K562 (cell line): Measurements from ENCODE around the gene CLGN. TPM values are rescaled to one million over a fixed set of nuclear protein-coding genes. Genes with fewer than 3 reads are reported as not detected.

Source experiments
- ATAC-seq: fragments of 200-7000 bp; cut with Tn5 transposase; 3 replicates; pipeline ENCODE4 v1.9.1; 2020; ENCODE audit warnings: moderate library complexity
- BruUV-seq: library from RNA; stranded (reverse); fragments of 400-500 nt; replicated peaks from 2 replicates; lab custom pipeline; 2021; lab: Mats Ljungman, UMichigan
- CTCF ChIA-PET: fragments of 300-600 bp; formaldehyde crosslinking; extraction: SDS; loops from one replicate; lab custom pipeline; 2021; ENCODE audit warnings: low intra/inter-chr PET ratio; lab: Yijun Ruan, JAX
- POLR2A ChIA-PET: fragments of 300-600, 350-650 bp; sonication (Branson Sonifier 250); formaldehyde crosslinking; extraction: SDS; loops from one replicate; lab custom pipeline; 2021; ENCODE audit warnings: antibody characterized with exemption, inconsistent platforms; lab: Yijun Ruan, JAX
- DNase-seq, 4 experiments: peaks; one replicate each; pipeline versions ENCODE4 v3.0.0 to v3.0.0-alpha.2; 2011 to 2018; ENCODE audit warnings: low spot score in 3 of 4, mixed read lengths in 3 of 4; ENCODE audit errors: extremely low read depth in 1 of 4
- FAIRE-seq: peaks from 2 replicates; lab custom pipeline; 2011; peaks lifted over from hg19 to GRCh38; lab: Jason Lieb, UNC
- H2AFZ ChIP-seq: 2 replicates; pipeline ENCODE4 v1.6.0; 2011; ENCODE audit warnings: low read depth, low read length, control low read depth, inconsistent platforms
- H3K27ac ChIP-seq: fragments of 200-600 bp; 3 replicates; pipeline ENCODE4 v1.8.0; 2011; ENCODE audit warnings: low read depth, mild to moderate bottlenecking, control low read depth, inconsistent platforms, low read length, moderate library complexity, mixed read lengths; ENCODE audit errors: extremely low read depth
- H3K27me3 ChIP-seq, 2 experiments: fragments of 300-600 bp in 1 of 2; 2 replicates in 1 of 2; 3 replicates in 1 of 2; pipeline versions ENCODE4 v1.6.0 to v1.8.0; 2011; ENCODE audit warnings: inconsistent platforms in 2 of 2, low read length in 2 of 2, mild to moderate bottlenecking in 1 of 2, mixed read lengths in 1 of 2, moderate library complexity in 1 of 2; ENCODE audit not compliant: control insufficient read depth in 2 of 2, insufficient read depth in 2 of 2
- H3K36me3 ChIP-seq: fragments of 300-600 bp; 3 replicates; pipeline ENCODE4 v1.8.0; 2011; ENCODE audit warnings: mild to moderate bottlenecking, low read length, inconsistent platforms; ENCODE audit not compliant: control insufficient read depth, insufficient read depth
- H3K4me1 ChIP-seq, 2 experiments: fragments of 200-600 bp in 1 of 2; replicated peaks in 1 of 2; 2 replicates in 1 of 2; 3 replicates in 1 of 2; pipeline versions ENCODE4 v1.5.1 to v1.8.0; 2011; ENCODE audit warnings: inconsistent platforms in 2 of 2, low read length in 2 of 2, mild to moderate bottlenecking in 1 of 2, mixed read lengths in 1 of 2, moderate library complexity in 1 of 2; ENCODE audit not compliant: control insufficient read depth in 2 of 2, insufficient read depth in 2 of 2
- H3K4me2 ChIP-seq: 2 replicates; pipeline ENCODE4 v1.6.1; 2011; ENCODE audit warnings: low read length, control low read depth, inconsistent platforms, mixed read lengths; ENCODE audit not compliant: insufficient read depth
- H3K4me3 ChIP-seq: fragments of 200-600 bp; sonication (generic), shearing (Covaris generic); 2 replicates; pipeline ENCODE4 v1.5.1; 2016; ENCODE audit warnings: control low read depth, inconsistent platforms
- H3K79me2 ChIP-seq: fragments of 200-600 bp; 3 replicates; pipeline ENCODE4 v1.8.0; 2011; ENCODE audit warnings: low read length, inconsistent platforms; ENCODE audit not compliant: control insufficient read depth, insufficient read depth
- H3K9ac ChIP-seq, 2 experiments: 2 replicates each; pipeline versions ENCODE4 v1.6.0 to v1.6.1; 2011; ENCODE audit warnings: low read depth in 2 of 2, low read length in 2 of 2, control low read depth in 1 of 2, inconsistent platforms in 1 of 2, mild to moderate bottlenecking in 1 of 2, mixed read lengths in 1 of 2; ENCODE audit not compliant: insufficient read depth in 1 of 2
- H3K9me1 ChIP-seq: one replicate; pipeline ENCODE4 v1.6.0; 2011; ENCODE audit warnings: inconsistent platforms, mild to moderate bottlenecking, low read length, moderate library complexity; ENCODE audit not compliant: control insufficient read depth, insufficient read depth
- H3K9me3 ChIP-seq: replicated peaks from 2 replicates; pipeline ENCODE4 v1.5.1; 2011; ENCODE audit warnings: low read depth, low read length, inconsistent platforms; ENCODE audit not compliant: control insufficient read depth, insufficient read depth
- H4K20me1 ChIP-seq: replicated peaks from 2 replicates; pipeline ENCODE4 v1.6.1; 2011; ENCODE audit warnings: low read length, inconsistent platforms, mixed read lengths; ENCODE audit not compliant: control insufficient read depth, insufficient read depth
- EP400 ChIP-seq: fragments of 450-650 bp; IDR thresholded peaks from 2 replicates; pipeline ENCODE4 v1.6.1; 2017; ENCODE audit warnings: antibody characterized with exemption, mild to moderate bottlenecking, moderate library complexity
- ESRRB ChIP-seq: fragments of 250-450 bp; sonication (Bioruptor Pico); IDR thresholded peaks from 2 replicates; pipeline ENCODE4 v1.5.0; 2020; ENCODE audit warnings: mild to moderate bottlenecking, moderate library complexity, borderline replicate concordance
- KDM4B ChIP-seq, 2 experiments: fragments of 450-650 bp in 1 of 2; sonication (generic) in 1 of 2; IDR thresholded peaks; 2 replicates each; pipeline ENCODE4 v1.6.1; 2016 to 2017; ENCODE audit warnings: borderline replicate concordance in 2 of 2, antibody characterized with exemption in 1 of 2, low read depth in 1 of 2, mild to moderate bottlenecking in 1 of 2
- NBN ChIP-seq: fragments of 450-650 bp; IDR thresholded peaks from 2 replicates; pipeline ENCODE4 v1.6.1; 2016; ENCODE audit warnings: low read depth, mild to moderate bottlenecking
- PHF20 ChIP-seq: fragments of 450-650 bp; IDR thresholded peaks from 2 replicates; pipeline ENCODE4 v1.6.1; 2018; ENCODE audit not compliant: partially characterized antibody
- PRPF4 ChIP-seq: fragments of 200-400 bp; formaldehyde crosslinking; IDR thresholded peaks from one replicate; pipeline ENCODE4 v1.6.1; 2017; ENCODE audit warnings: low read length, low read depth, mild to moderate bottlenecking; ENCODE audit not compliant: insufficient read depth, poor library complexity, severe bottlenecking
- SAP30 ChIP-seq: fragments of 200-600 bp; sonication (generic); IDR thresholded peaks from 2 replicates; pipeline ENCODE4 v1.6.1; 2012; ENCODE audit warnings: borderline replicate concordance, low read depth, mild to moderate bottlenecking, moderate library complexity, low read length, control low read depth, inconsistent platforms; ENCODE audit not compliant: insufficient read depth, poor library complexity, severe bottlenecking
- ZNF212 ChIP-seq: fragments of 450-650 bp; formaldehyde crosslinking; IDR thresholded peaks from 2 replicates; pipeline ENCODE4 v1.4.0; 2020; ENCODE audit warnings: mild to moderate bottlenecking
- ZNF3 ChIP-seq: fragments of 250-450 bp; sonication (Bioruptor Pico); IDR thresholded peaks from 2 replicates; pipeline ENCODE4 v1.5.0; 2021; ENCODE audit warnings: mild to moderate bottlenecking, moderate library complexity
- WGBS: fragments of 100-300 bp; shearing (Covaris generic); methylation state at CpG from one replicate; pipeline ENCODE4 v1.1.6; 2016; ENCODE audit warnings: low coverage, mixed read lengths; ENCODE audit not compliant: insufficient coverage; ENCODE audit errors: missing lambda C conversion rate; 5-methylcytosine and 5-hydroxymethylcytosine counted together
- in situ Hi-C: fragments of 300-500 bp; cut with MboI; formaldehyde crosslinking; loops from 4 replicates; pipeline ENCODE4 v1.15.0; 2018; ENCODE audit warnings: inconsistent platforms, mixed read lengths
- intact Hi-C: fragments of 100-400 bp; cut with micrococcal nuclease; formaldehyde crosslinking; loops from 2 replicates; pipeline ENCODE4 v1.14.2; 2022
- polyA plus RNA-seq, 8 experiments: library from polyadenylated mRNA; depleted of rRNA in 4 of 8; stranded (reverse) in 5 of 8; unstranded in 3 of 8; fragments of >200 nt; fragmentation: Nextera tagmentation in 2 of 8; fragmentation: Illumina TruSeq in 1 of 8; extraction: Ambion mirVana in 2 of 8; extraction: Trizol in 1 of 8; gene quantifications; 2 replicates each; pipeline versions ENCODE4 v1.2.1 to v1.2.3, GENCODE V29; 2011 to 2014; ENCODE audit warnings: inconsistent platforms in 1 of 8, missing spikeins in 1 of 8
- total RNA-seq, 7 experiments: library from RNA; depleted of rRNA in 6 of 7; stranded (reverse); fragments of >200 nt in 6 of 7; fragmentation: Illumina TruSeq in 2 of 7; extraction: Trizol in 2 of 7; gene quantifications; 2 replicates each; pipeline versions ENCODE4 v1.2.1 to v1.2.3, GENCODE V29; 2011 to 2021; ENCODE audit warnings: low replicate concordance in 1 of 7
- TF ChIP-seq, protein P1 (sequence below): sonication (generic); formaldehyde crosslinking; IDR thresholded peaks from 2 replicates; pipeline ENCODE4 v1.8.0; 2022; ENCODE audit warnings: missing genetic modification reagents, mild to moderate bottlenecking, borderline replicate concordance
- TF ChIP-seq, protein P2 (sequence below), 2 experiments: fragments of 450-650 bp in 1 of 2; sonication (generic) in 1 of 2; formaldehyde crosslinking; conservative IDR thresholded peaks; 2 replicates each; pipeline versions ENCODE4 v1.4.0 to v1.8.1; 2020 to 2022; ENCODE audit warnings: mild to moderate bottlenecking in 1 of 2, missing genetic modification reagents in 1 of 2

Gene CLGN
- total and polyA plus RNA-seq, 9 of the 15 experiments (the other 6 are each of a cell fraction or from before 2014, with no cell fraction given): 0.22 to 3.6 (median 2.7) TPM

DNA sequence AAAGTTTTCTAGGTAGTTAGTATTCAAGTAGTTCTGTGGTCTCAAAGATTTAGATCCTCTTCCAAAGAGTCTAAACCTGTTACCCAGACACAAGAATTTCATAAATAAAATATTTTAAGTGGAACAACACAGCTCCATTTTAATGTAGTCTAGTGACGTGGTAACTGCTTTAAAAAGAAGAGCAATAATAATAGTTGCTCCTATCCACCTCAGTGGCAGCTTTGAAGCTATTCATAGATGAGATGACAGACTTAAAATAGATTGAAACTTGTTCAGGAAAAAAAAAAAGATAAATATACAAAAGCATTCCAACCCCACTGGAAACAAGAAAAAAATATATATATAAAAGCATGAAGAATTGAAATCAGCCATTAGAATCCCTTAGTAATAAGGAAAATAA lies 39.4 kb downstream of the CLGN start:
- CTCF ChIA-PET: no interaction called here
- Histone ChIP-seq H4K20me1 (no peaks in the 10 kb centered on the region), H3K4me2 (no peak overlapping the region), H3K79me2 (no peaks in the 10 kb centered on the region), H3K27me3 (no peaks in the 10 kb centered on the region; a peak in 1 of 5 replicates), H3K36me3 (no peaks in the 10 kb centered on the region), H3K9ac (no peak overlapping the region), H3K4me1 (no peaks in the 10 kb centered on the region), H3K9me3 (no peaks in the 10 kb centered on the region)
- FAIRE-seq: no peak
- no peak for ATAC-seq
- DNase-seq: no peak
- intact Hi-C loops (no loop called here), in situ Hi-C loops (no loop called here)
- TF ChIP-seq ZNF3 (CRISPR knock-in tag) (no peak), NBN (no peak), PRPF4 (no peak), PHF20 (no peak), ZNF212 (CRISPR knock-in tag) (no peak), KDM4B (IDR thresholded peaks at IDR 0.05; ENCODE audit: borderline replicate concordance in 2 of 2, low read depth in 1 of 2) (no peak), ESRRB (CRISPR knock-in tag) (no peak), SAP30 (no peak), EP400 (no peak)
- TF ChIP-seq, protein P1, sequence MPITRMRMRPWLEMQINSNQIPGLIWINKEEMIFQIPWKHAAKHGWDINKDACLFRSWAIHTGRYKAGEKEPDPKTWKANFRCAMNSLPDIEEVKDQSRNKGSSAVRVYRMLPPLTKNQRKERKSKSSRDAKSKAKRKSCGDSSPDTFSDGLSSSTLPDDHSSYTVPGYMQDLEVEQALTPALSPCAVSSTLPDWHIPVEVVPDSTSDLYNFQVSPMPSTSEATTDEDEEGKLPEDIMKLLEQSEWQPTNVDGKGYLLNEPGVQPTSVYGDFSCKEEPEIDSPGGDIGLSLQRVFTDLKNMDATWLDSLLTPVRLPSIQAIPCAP: no peak
- TF ChIP-seq, protein P2, sequence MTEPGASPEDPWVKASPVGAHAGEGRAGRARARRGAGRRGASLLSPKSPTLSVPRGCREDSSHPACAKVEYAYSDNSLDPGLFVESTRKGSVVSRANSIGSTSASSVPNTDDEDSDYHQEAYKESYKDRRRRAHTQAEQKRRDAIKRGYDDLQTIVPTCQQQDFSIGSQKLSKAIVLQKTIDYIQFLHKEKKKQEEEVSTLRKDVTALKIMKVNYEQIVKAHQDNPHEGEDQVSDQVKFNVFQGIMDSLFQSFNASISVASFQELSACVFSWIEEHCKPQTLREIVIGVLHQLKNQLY (CRISPR knock-in tag; conservative IDR thresholded peaks at IDR 0.05): no peak
- TF ChIP-seq, all 486 proteins: peak for 0
- 6% methylated on average over 1 of the region's 1 CpG for WGBS
- Histone ChIP-seq H3K27ac (no peak overlapping the region), H3K9me1 (no peaks in the 10 kb centered on the region), H3K4me3 (no peak overlapping the region), H2AFZ (no peak overlapping the region)
- POLR2A ChIA-PET: interaction anchor here (1.4 kb wide), 1 partner anchor 14 kb away, joined by 5 read pairs; the partner anchor contains the start of gene SCOC
- BruUV-seq: no TSS peak
